Mesenchymal stem cell (in vitro differentiated cells and primary cell): ENCODE measurements around the gene EWSR1.
A peak's percentile ranks its signal among the peaks of the same experiment; 100 is the strongest.

Source experiments
- DNase-seq: peaks from one replicate; pipeline ENCODE4 v3.0.0-alpha.2; 2013
- H2AFZ ChIP-seq: one replicate; pipeline ENCODE4 v1.6.1; 2013; ENCODE audit warnings: low read depth, mild to moderate bottlenecking, control low read depth, inconsistent platforms, low read length, moderate library complexity
- H2AK5ac ChIP-seq: 2 replicates; pipeline ENCODE4 v1.6.1; 2013; ENCODE audit warnings: low read length, moderate library complexity, mild to moderate bottlenecking, inconsistent platforms; ENCODE audit not compliant: severe bottlenecking
- H2BK120ac ChIP-seq: one replicate; pipeline ENCODE4 v1.6.1; 2013; ENCODE audit warnings: low read depth, mild to moderate bottlenecking, inconsistent platforms, low read length, moderate library complexity
- H2BK12ac ChIP-seq, 2 experiments: one replicate each; pipeline ENCODE4 v1.6.1; 2013; ENCODE audit warnings: inconsistent platforms in 2 of 2, low read length in 2 of 2, mild to moderate bottlenecking in 2 of 2, moderate library complexity in 2 of 2, control low read depth in 1 of 2
- H2BK15ac ChIP-seq: one replicate; pipeline ENCODE4 v1.6.1; 2013; ENCODE audit warnings: mild to moderate bottlenecking, low read depth, inconsistent platforms; ENCODE audit not compliant: poor library complexity, severe bottlenecking
- H2BK5ac ChIP-seq: 2 replicates; pipeline ENCODE4 v1.6.1; 2013; ENCODE audit warnings: low read depth, mild to moderate bottlenecking, low read length, control low read depth, inconsistent platforms; ENCODE audit not compliant: poor library complexity, severe bottlenecking
- H3K14ac ChIP-seq, 2 experiments: one replicate each; pipeline ENCODE4 v1.6.1; 2013; ENCODE audit warnings: inconsistent platforms in 2 of 2, low read length in 2 of 2, control low read depth in 1 of 2, mild to moderate bottlenecking in 1 of 2, moderate library complexity in 1 of 2
- H3K18ac ChIP-seq, 2 experiments: one replicate each; pipeline ENCODE4 v1.6.1; 2013; ENCODE audit warnings: inconsistent platforms in 2 of 2, low read length in 2 of 2, control low read depth in 1 of 2, low read depth in 1 of 2, mild to moderate bottlenecking in 1 of 2
- H3K23ac ChIP-seq, 2 experiments: one replicate each; pipeline ENCODE4 v1.6.1; 2013; ENCODE audit warnings: inconsistent platforms in 2 of 2, low read length in 2 of 2, mild to moderate bottlenecking in 2 of 2, moderate library complexity in 2 of 2, control low read depth in 1 of 2
- H3K27ac ChIP-seq: 2 replicates; pipeline ENCODE4 v1.5.1; 2013; ENCODE audit warnings: mild to moderate bottlenecking, moderate library complexity, low read length, control low read depth, inconsistent platforms; ENCODE audit not compliant: poor library complexity, severe bottlenecking
- H3K27me3 ChIP-seq, 2 experiments: 2 replicates each; pipeline versions ENCODE4 v1.6.1 to v1.7.0; 2013; ENCODE audit warnings: low read length in 2 of 2, mild to moderate bottlenecking in 2 of 2, moderate library complexity in 2 of 2, control low read depth in 1 of 2, inconsistent platforms in 1 of 2; ENCODE audit not compliant: control insufficient read depth in 1 of 2, insufficient read depth in 1 of 2
- H3K36me3 ChIP-seq, 2 experiments: 2 replicates each; pipeline versions ENCODE4 v1.6.1 to v1.7.0; 2013; ENCODE audit warnings: low read length in 2 of 2, control low read depth in 1 of 2, inconsistent platforms in 1 of 2, low read depth in 1 of 2, mild to moderate bottlenecking in 1 of 2; ENCODE audit not compliant: insufficient read depth in 2 of 2, control insufficient read depth in 1 of 2
- H3K4ac ChIP-seq, 2 experiments: one replicate each; pipeline ENCODE4 v1.6.1; 2013; ENCODE audit warnings: inconsistent platforms in 2 of 2, low read length in 2 of 2, mild to moderate bottlenecking in 2 of 2, moderate library complexity in 2 of 2, control low read depth in 1 of 2, low read depth in 1 of 2
- H3K4me1 ChIP-seq: 2 replicates; pipeline ENCODE4 v1.6.1; 2013; ENCODE audit warnings: low read depth, low read length, control low read depth; ENCODE audit not compliant: control insufficient read depth, insufficient read depth
- H3K4me2 ChIP-seq: 2 replicates; pipeline ENCODE4 v1.6.1; 2013; ENCODE audit warnings: low read length, mild to moderate bottlenecking, inconsistent platforms; ENCODE audit not compliant: poor library complexity, severe bottlenecking
- H3K4me3 ChIP-seq, 2 experiments: 2 replicates each; pipeline versions ENCODE4 v1.5.1 to v1.7.0; 2013; ENCODE audit warnings: low read length in 2 of 2, mild to moderate bottlenecking in 2 of 2, control low read depth in 1 of 2, low read depth in 1 of 2; ENCODE audit not compliant: insufficient read depth in 1 of 2
- H3K79me1 ChIP-seq: replicated peaks from 2 replicates; pipeline ENCODE4 v1.6.1; 2013; ENCODE audit warnings: mild to moderate bottlenecking, control low read depth, low read length, inconsistent platforms; ENCODE audit not compliant: poor library complexity, severe bottlenecking
- H3K9ac ChIP-seq: 2 replicates; pipeline ENCODE4 v1.7.0; 2013; ENCODE audit warnings: mild to moderate bottlenecking, low read length, moderate library complexity
- H3K9me3 ChIP-seq: 2 replicates; pipeline ENCODE4 v1.7.0; 2013; ENCODE audit warnings: mild to moderate bottlenecking, low read length; ENCODE audit not compliant: control insufficient read depth
- H4K8ac ChIP-seq: one replicate; pipeline ENCODE4 v1.6.1; 2013; ENCODE audit warnings: inconsistent platforms, mild to moderate bottlenecking, low read length, moderate library complexity
- H4K91ac ChIP-seq: one replicate; pipeline ENCODE4 v1.6.1; 2013; ENCODE audit warnings: mild to moderate bottlenecking, low read length, inconsistent platforms
- WGBS: methylation state at CpG from one replicate; pipeline ENCODE4 v1.1.7; 2013; ENCODE audit warnings: mixed read lengths; 5-methylcytosine and 5-hydroxymethylcytosine counted together

The EWSR1 gene

GRCh38 chr22:29260031-29260560 lies 8.0 kb upstream of the EWSR1 start:
- H4K8ac ChIP-seq: no peak overlapping the region
- DNase-seq: no peak
- no peak overlapping the region for H2AFZ ChIP-seq
- no peak overlapping the region for H2BK120ac ChIP-seq
- no peaks in the 10 kb centered on the region for H3K27me3 ChIP-seq
- no peak overlapping the region for H3K18ac ChIP-seq
- H2BK12ac ChIP-seq: no peak overlapping the region
- no peak overlapping the region for H3K9ac ChIP-seq
- peaks cover 2% of the 10 kb centered on the region for H3K4me1 ChIP-seq
- H3K4ac ChIP-seq: no peak overlapping the region
- H2BK15ac ChIP-seq: no peak overlapping the region
- 95% methylated on average over 10 of the region's 13 CpGs for WGBS
- no peak overlapping the region for H3K14ac ChIP-seq
- H3K36me3 ChIP-seq: peaks cover 23 to 43% of the 10 kb centered on the region in 2 experiments
- H3K9me3 ChIP-seq: no peaks in the 10 kb centered on the region
- no peak overlapping the region for H3K27ac ChIP-seq
- H3K4me2 ChIP-seq: no peak overlapping the region
- H3K23ac ChIP-seq: no peak overlapping the region
- peaks cover 8% of the 10 kb centered on the region for H3K79me1 ChIP-seq
- no peak overlapping the region for H2AK5ac ChIP-seq
- H4K91ac ChIP-seq: no peak overlapping the region
- H2BK5ac ChIP-seq: no peak overlapping the region
- H3K4me3 ChIP-seq: no peak overlapping the region

- no peak overlapping the region for H3K14ac ChIP-seq
- no peak overlapping the region for H3K27ac ChIP-seq
- H3K4ac ChIP-seq: no peak overlapping the region
- no peak overlapping the region for H2BK120ac ChIP-seq
- no peak overlapping the region for H2BK15ac ChIP-seq
- H3K9ac ChIP-seq: no peak overlapping the region
- DNase-seq: no peak
- 95% methylated on average over 17 of the region's 17 CpGs for WGBS
- no peak overlapping the region for H4K8ac ChIP-seq
- no peak overlapping the region for H2AK5ac ChIP-seq
- H3K4me2 ChIP-seq: no peak overlapping the region
- no peak overlapping the region for H2BK5ac ChIP-seq
- H3K23ac ChIP-seq: no peak overlapping the region
- peaks cover 30 to 46% of the 10 kb centered on the region in 2 experiments for H3K36me3 ChIP-seq
- H3K27me3 ChIP-seq: no peaks in the 10 kb centered on the region
- no peak overlapping the region for H2BK12ac ChIP-seq
- peaks cover 2% of the 10 kb centered on the region for H3K4me1 ChIP-seq
- H4K91ac ChIP-seq: no peak overlapping the region
- peaks cover 15% of the 10 kb centered on the region for H3K79me1 ChIP-seq
- H3K4me3 ChIP-seq: no peak overlapping the region
- H2AFZ ChIP-seq: no peak overlapping the region
- H3K18ac ChIP-seq: no peak overlapping the region
- H3K9me3 ChIP-seq: no peaks in the 10 kb centered on the region
Measured at GRCh38 chr22:29260601-29261315, 7.3 kb upstream of the EWSR1 start.

- WGBS: 95% methylated on average over 13 of the region's 14 CpGs
- Histone ChIP-seq H3K4me2 (no peak overlapping the region), H3K4me3 (peak overlapping the region in 1 of 2 experiments; percentile 26), H2AFZ (no peak overlapping the region), H2BK5ac (no peak overlapping the region), H4K8ac (no peak overlapping the region), H3K18ac (no peak overlapping the region), H3K27me3 (no peaks in the 10 kb centered on the region), H2BK12ac (no peak overlapping the region), H3K4ac (no peak overlapping the region), H2BK15ac (no peak overlapping the region), H3K9ac (no peak overlapping the region), H4K91ac (peak overlapping the region; percentile 74), H2AK5ac (no peak overlapping the region), H3K79me1 (peaks cover 19% of the 10 kb centered on the region), H3K4me1 (peaks cover 13% of the 10 kb centered on the region), H3K36me3 (peaks cover 31 to 44% of the 10 kb centered on the region in 2 experiments), H3K14ac (no peak overlapping the region), H2BK120ac (no peak overlapping the region), H3K9me3 (no peaks in the 10 kb centered on the region), H3K23ac (no peak overlapping the region), H3K27ac (no peak overlapping the region)
- DNase-seq: no peak
Measured at GRCh38 chr22:29263791-29264276, 4.2 kb upstream of the EWSR1 start.

- no peak for DNase-seq
- Histone ChIP-seq H3K4ac (peak overlapping the region in 1 of 2 experiments; percentile 46), H2BK5ac (no peak overlapping the region), H3K14ac (no peak overlapping the region), H3K9ac (peak overlapping the region; percentile 97), H3K4me3 (no peak overlapping the region), H2AFZ (no peak overlapping the region), H3K9me3 (no peaks in the 10 kb centered on the region), H2BK15ac (no peak overlapping the region), H3K36me3 (peaks cover 29 to 33% of the 10 kb centered on the region in 2 experiments), H3K79me1 (peaks cover 19% of the 10 kb centered on the region), H2BK12ac (no peak overlapping the region), H4K91ac (no peak overlapping the region), H2BK120ac (no peak overlapping the region), H3K18ac (no peak overlapping the region), H2AK5ac (no peak overlapping the region), H3K27me3 (no peaks in the 10 kb centered on the region), H3K27ac (no peak overlapping the region), H3K4me2 (no peak overlapping the region), H3K4me1 (peaks cover 13% of the 10 kb centered on the region), H3K23ac (no peak overlapping the region), H4K8ac (no peak overlapping the region)
- WGBS: 97% methylated on average over 5 of the region's 7 CpGs
Measured at GRCh38 chr22:29265305-29265704, 2.8 kb upstream of the EWSR1 start.
